ENCODE measurements around the gene NRXN3. TPM values are rescaled to one million over a fixed set of nuclear protein-coding genes. Genes with fewer than 3 reads are reported as not detected.

NRXN3 gene
- total RNA-seq, 2 donors from 2014 or later: 1.2 to 7.8 TPM

GRCh38 chr14:79415726-79416125 is 1245.6 kb downstream of the NRXN3 start:
- Histone ChIP-seq H3K27me3 (no peaks in the 10 kb centered on the region), H3K4me1 (no peaks in the 10 kb centered on the region), H3K36me3 (no peaks in the 10 kb centered on the region), H3K27ac (no peak overlapping the region), H3K9ac (ENCODE audit: low read depth in 2 of 2, low read length in 2 of 2) (no peak overlapping the region), H3K4me3 (no peak overlapping the region), H3K9me3 (no peaks in the 10 kb centered on the region)
- intact Hi-C loops (cut with DNase I): no loop called here
- TF ChIP-seq, protein P1, sequence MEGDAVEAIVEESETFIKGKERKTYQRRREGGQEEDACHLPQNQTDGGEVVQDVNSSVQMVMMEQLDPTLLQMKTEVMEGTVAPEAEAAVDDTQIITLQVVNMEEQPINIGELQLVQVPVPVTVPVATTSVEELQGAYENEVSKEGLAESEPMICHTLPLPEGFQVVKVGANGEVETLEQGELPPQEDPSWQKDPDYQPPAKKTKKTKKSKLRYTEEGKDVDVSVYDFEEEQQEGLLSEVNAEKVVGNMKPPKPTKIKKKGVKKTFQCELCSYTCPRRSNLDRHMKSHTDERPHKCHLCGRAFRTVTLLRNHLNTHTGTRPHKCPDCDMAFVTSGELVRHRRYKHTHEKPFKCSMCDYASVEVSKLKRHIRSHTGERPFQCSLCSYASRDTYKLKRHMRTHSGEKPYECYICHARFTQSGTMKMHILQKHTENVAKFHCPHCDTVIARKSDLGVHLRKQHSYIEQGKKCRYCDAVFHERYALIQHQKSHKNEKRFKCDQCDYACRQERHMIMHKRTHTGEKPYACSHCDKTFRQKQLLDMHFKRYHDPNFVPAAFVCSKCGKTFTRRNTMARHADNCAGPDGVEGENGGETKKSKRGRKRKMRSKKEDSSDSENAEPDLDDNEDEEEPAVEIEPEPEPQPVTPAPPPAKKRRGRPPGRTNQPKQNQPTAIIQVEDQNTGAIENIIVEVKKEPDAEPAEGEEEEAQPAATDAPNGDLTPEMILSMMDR (IDR thresholded peaks at IDR 0.05): no peak
- no peak for DNase-seq

GRCh38 chr14:79417961-79418360 is 1247.8 kb downstream of the NRXN3 start:
- DNase-seq: no peak
- H3K27ac ChIP-seq: no peak overlapping the region
- H3K9me3 ChIP-seq: no peaks in the 10 kb centered on the region
- TF ChIP-seq, protein P1 (IDR thresholded peaks at IDR 0.05): no peak
- H3K9ac ChIP-seq (ENCODE audit: low read depth in 2 of 2, low read length in 2 of 2): no peak overlapping the region
- H3K36me3 ChIP-seq: no peaks in the 10 kb centered on the region
- no peaks in the 10 kb centered on the region for H3K4me1 ChIP-seq
- no peaks in the 10 kb centered on the region for H3K27me3 ChIP-seq
- intact Hi-C loops (cut with DNase I): no loop called here
- no peak overlapping the region for H3K4me3 ChIP-seq

GRCh38 chr14:79418649-79419415 is 1248.7 kb downstream of the NRXN3 start:
- TF ChIP-seq, protein P1 (IDR thresholded peaks at IDR 0.05): no peak
- Histone ChIP-seq H3K4me3 (no peak overlapping the region), H3K9ac (ENCODE audit: low read depth in 2 of 2, low read length in 2 of 2) (no peak overlapping the region), H3K9me3 (no peaks in the 10 kb centered on the region), H3K4me1 (no peaks in the 10 kb centered on the region), H3K27me3 (no peaks in the 10 kb centered on the region), H3K36me3 (no peaks in the 10 kb centered on the region), H3K27ac (no peak overlapping the region)
- intact Hi-C loops (cut with DNase I): no loop called here
- no peak for DNase-seq

DNA sequence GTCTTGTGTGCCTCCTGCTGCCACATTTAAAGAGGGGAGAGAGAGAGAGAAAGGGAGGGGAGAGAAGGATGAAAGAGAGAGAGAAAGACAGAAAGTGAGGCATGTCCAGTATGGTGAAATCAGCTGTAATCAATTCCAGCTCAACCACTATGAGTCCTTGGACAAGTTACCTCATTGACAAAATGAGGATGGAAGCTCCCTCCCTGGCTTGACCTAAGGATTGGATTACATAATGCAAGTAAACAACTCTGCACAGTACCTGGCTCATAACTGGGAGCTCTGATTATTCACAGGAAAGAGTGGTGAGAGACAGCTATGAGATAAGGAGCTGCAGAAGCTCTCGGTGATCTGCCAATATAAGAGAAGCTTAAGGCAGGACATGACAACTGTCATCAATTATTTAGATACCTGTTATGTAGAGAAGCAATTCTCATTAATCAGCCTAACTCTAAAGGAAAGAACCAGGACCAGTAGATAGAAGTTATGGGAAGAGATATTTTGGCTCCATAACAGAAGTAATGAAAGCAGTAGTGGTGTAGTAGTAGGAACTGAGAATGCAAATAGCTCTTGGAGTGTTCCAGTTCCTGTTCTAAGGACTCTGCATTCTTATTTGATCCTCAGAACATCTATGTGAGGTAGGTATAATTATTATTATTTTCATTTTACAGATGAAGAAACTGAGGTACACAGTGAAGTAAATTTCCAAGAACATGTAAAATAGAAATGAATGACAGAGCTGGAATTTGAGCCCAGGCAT is 1249.6 kb downstream of the NRXN3 start:
- H3K27me3 ChIP-seq: no peaks in the 10 kb centered on the region
- no peaks in the 10 kb centered on the region for H3K4me1 ChIP-seq
- intact Hi-C loops (cut with DNase I): no loop called here
- no peak overlapping the region for H3K27ac ChIP-seq
- H3K36me3 ChIP-seq: no peaks in the 10 kb centered on the region
- TF ChIP-seq, protein P1 (IDR thresholded peaks at IDR 0.05): no peak
- no peak for DNase-seq
- no peaks in the 10 kb centered on the region for H3K9me3 ChIP-seq
- H3K9ac ChIP-seq (ENCODE audit: low read depth in 2 of 2, low read length in 2 of 2): no peak overlapping the region
- H3K4me3 ChIP-seq: no peak overlapping the region

DNA sequence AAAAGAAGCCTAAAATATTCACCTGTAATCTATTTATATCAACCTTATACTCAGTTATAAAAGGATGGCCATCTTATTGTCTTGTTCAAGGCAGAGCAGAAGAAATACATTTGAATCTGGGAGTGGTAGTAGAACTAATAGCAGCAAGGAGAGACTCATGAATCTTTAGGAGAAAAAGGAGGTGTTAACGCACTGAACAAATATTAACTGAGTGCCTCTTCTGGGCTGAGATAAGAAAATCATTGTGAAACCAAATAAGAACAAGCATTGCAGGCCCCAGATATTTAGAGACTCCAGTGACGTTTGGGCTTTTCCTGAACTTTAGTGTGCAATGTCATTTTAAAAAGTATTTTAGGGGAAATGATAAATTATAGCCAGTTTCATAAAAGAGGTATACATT is 1250.6 kb downstream of the NRXN3 start:
- TF ChIP-seq, protein P1 (IDR thresholded peaks at IDR 0.05): no peak
- Histone ChIP-seq H3K4me3 (no peak overlapping the region), H3K9me3 (no peaks in the 10 kb centered on the region), H3K4me1 (no peaks in the 10 kb centered on the region), H3K27ac (no peak overlapping the region), H3K27me3 (no peaks in the 10 kb centered on the region), H3K9ac (ENCODE audit: low read depth in 2 of 2, low read length in 2 of 2) (no peak overlapping the region), H3K36me3 (no peaks in the 10 kb centered on the region)
- intact Hi-C loops (cut with DNase I): no loop called here
- DNase-seq: no peak

Data from colonic mucosa (tissue), 4 donors.